HL-60 (cell line): Measurements from ENCODE around the gene HOXC5.

Source experiments
- microRNA-seq: library from miRNA; unstranded; fragments of <30 nt; microRNA quantifications from one replicate; pipeline ENCODE4, GENCODE V29; 2018

HOXC5 gene

Small RNA genes within 50 kb of the gene (microRNA-seq; reads per million reads assigned to microRNA genes)
- gene MIR196A2 (115 reads per million, percentile 71 among the genes with 10 or more reads in this experiment), gene MIR615 (73.0 reads per million, percentile 66 among the genes with 10 or more reads in this experiment)
